LoVo (cell line): Measurements from ENCODE around the gene FGD3.

Experiments used
- DNase-seq: peaks from one replicate; pipeline ENCODE4 v3.0.0-alpha.2; 2016; ENCODE audit warnings: low spot score

FGD3 gene

GRCh38 chr9:93077367-93077766 is 130.0 kb downstream of the FGD3 start:
- no peak for DNase-seq

DNA sequence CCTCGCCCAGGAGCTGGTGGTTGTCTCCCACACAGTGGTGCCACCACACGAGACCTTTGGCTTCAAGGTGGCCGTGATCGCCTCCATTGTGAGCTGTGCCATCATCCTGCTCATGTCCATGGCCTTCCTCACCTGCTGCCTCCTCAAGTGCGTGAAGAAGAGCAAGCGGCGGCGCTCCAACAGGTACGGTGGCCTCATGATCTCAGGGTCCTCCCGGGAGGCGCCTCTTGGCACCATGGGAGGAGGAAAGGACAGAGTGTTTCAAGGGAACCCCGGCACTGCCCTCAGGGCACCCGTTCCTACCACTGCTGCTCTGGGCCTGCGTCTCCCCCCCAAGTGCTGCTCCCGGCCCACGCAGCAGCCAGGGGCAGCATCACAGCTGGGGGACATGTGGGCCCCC is 130.5 kb downstream of the FGD3 start:
- no peak for DNase-seq

GRCh38 chr9:93079371-93079770 is 132.0 kb downstream of the FGD3 start:
- DNase-seq = no peak

DNA sequence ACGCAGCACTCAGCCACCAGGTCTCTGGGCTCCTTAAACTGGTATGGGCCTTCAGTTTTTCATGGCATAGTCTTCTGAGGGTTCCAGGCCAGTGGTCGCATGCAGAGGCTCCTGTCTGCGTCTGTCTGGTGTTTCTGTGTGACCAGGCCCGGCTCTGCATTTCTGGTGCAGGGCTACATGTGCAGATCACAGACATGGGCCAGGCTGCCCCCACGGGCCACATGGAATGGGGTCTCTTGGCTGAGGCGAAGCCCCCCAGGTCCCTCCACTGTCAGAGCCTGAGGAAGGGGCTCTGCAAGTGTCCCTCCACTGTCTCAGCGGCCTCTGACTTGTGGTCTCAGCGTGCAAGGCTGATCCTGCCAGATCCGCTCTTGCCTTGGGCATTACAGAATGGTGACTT is 133.1 kb downstream of the FGD3 start:
- no peak for DNase-seq

DNA sequence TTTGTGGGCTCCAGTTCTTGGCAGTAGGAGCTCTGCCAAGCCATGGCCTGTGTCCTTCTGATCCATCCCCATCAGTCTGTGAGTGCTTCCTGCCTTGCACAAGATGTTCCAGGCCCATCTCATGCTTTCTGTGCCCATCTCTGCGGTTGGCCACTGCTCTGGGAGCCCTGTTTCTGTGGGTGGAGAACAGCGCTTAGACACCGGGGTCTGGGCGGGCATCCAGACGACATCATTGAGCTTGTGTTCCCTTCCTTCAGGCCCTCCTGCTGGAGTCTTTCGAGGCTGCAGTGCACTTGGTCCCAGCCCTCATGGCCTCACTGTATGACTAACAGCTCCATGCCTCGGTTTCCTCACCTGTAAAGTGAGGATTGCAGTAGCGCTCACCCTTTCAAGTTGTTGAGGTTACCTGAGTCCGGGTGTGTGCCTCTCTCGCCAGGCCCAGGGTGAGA is 133.8 kb downstream of the FGD3 start:
- DNase-seq = no peak

DNA sequence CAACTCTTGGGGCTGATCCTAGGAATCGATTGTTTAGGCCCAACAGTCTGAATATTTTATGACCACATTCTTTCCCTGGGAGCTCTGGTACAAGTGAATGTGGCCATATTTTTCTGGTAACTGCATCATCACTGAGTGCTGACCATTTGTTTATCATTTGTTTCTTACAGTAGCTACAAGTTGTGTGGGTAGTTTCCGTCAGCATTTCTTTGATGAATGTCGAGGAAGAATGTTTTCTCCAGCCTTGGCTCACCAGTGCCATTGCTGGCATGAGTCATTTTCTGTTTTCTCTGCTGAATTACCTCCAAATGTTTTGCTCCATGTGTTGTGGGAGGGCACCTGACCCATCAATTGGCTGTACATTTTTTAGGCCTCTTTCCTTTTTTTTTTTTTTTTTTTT is 134.6 kb downstream of the FGD3 start:
- DNase-seq = no peak

GRCh38 chr9:93082841-93083411 is 135.6 kb downstream of the FGD3 start:
- no peak for DNase-seq

DNA sequence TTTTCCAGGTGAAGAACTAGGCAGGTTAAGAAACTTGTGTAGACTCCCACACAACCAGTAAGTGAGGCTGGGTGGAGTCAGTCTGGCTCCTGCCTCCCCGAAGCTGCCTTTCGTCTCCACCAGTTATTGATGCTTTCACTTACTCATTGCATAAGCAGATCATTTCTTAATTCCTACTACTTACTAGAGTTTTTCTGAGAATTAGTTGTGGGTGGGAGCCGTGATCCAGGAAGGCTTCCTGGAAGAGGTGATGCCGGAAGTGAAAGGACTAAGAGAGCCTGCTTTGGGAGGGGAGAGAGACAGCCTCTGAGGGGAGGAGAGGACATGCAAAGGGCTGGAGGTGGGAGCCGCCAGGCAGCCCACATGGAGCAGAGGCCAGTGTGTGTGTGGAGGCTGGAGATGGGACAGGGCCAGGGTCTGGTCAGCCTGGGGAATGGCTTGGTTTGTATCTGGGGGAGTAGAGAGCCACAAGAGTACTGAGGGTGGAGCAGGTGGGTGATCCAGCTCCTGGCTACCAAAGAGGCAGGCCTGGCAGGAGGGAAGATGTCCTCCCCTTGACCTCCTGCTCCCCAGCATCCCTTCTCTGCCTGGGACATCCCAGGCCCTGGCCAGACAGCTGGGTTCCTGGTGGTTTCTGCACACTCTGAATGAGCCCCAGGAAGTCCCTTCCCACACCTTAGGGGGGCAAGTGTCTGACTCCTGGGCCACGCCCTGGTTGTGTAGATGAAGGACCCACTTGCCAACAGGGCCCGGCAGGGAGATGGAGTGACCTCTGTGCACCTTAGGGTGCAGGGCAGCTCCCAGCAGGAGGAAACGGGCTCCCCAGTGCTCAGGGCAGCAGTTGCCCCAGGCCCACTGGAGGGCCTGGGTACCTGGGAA is 136.5 kb downstream of the FGD3 start:
- no peak for DNase-seq

- no peak for DNase-seq
Measured at GRCh38 chr9:93084471-93084881, 137.2 kb downstream of the FGD3 start.

GRCh38 chr9:93085676-93086075 is 138.4 kb downstream of the FGD3 start:
- no peak for DNase-seq
